Stimulated activated naive CD8-positive, alpha-beta T cell treated with anti-CD3 and anti-CD28 coated beads, Interleukin-15, amount 100 ng/mL, for 72 hours (primary cell): ENCODE data around the gene IL16.

ENCODE experiments used
- ATAC-seq: fragments of 150-1000 bp; cut with Tn5 transposase; 2 replicates; pipeline ENCODE4 v1.10.0; 2021; ENCODE audit warnings: mild to moderate bottlenecking, moderate library complexity
- DNase-seq, 2 donors: peaks; one replicate each; pipeline ENCODE4 v3.0.0; 2021 to 2022
- H3K27ac Mint-ChIP-seq, 2 donors: one replicate each; pipeline ENCODE4 v1.8.0; 2022; ENCODE audit warnings: mild to moderate bottlenecking in 2 of 2, mixed read lengths in 2 of 2, moderate library complexity in 2 of 2
- H3K27me3 Mint-ChIP-seq: one replicate; pipeline ENCODE4 v1.8.0; 2022; ENCODE audit warnings: mixed read lengths
- H3K4me1 Mint-ChIP-seq: one replicate; pipeline ENCODE4 v1.8.0; 2022; ENCODE audit warnings: mild to moderate bottlenecking, mixed read lengths
- H3K4me3 Mint-ChIP-seq, 2 donors: one replicate each; pipeline ENCODE4 v1.8.0; 2022; ENCODE audit warnings: mild to moderate bottlenecking in 2 of 2, mixed read lengths in 2 of 2, moderate library complexity in 1 of 2
- H3K9me3 Mint-ChIP-seq, 2 donors: one replicate each; pipeline ENCODE4 v1.8.0; 2022; ENCODE audit warnings: mixed read lengths in 2 of 2

IL16 gene

DNA sequence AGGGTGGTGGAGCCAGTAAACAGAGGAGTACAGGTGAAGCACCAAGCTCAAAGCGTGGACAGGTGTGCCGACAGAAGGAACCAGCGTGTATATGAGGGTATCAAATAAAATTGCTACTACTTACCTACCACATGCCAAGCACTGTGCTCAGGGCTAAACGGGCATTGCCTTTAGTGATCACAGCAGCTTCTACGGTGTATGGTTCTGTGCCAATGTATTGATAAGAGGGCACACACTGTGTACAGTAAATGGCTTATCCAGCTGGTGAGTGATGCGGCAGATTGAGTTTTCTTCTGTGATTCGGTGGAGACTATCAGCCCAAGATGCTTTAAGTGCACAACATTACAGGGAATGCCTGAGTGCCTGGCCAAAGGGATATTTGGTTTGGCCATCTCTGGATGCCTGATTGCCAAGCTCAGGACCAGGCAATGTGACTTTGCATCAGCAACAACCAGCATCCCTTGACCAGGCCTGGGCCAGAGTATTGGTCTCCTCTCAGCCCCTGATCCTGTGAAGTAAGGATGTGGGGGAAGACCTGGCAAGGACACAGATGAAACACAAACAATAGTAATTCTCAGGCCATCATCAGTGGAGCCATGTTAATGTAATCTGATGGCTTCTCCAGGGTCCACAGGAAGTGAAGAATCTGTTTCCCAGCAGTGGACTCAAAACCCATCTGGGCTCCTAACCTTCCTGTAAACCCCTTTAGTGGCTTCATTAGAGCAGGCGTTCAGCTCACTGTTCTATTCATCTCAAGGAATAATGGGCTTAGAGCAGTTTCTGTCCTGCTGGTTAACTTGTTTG, 113.2 kb downstream of the IL16 start:
- Mint-ChIP-seq H3K27me3 (no peaks in the 10 kb centered on the region), H3K4me1 (peaks cover 95% of the 10 kb centered on the region), H3K4me3 (no peak overlapping the region), H3K9me3 (no peaks in the 10 kb centered on the region), H3K27ac (no peak overlapping the region)
- DNase-seq (no peak), ATAC-seq (peak; percentile 14)

DNA sequence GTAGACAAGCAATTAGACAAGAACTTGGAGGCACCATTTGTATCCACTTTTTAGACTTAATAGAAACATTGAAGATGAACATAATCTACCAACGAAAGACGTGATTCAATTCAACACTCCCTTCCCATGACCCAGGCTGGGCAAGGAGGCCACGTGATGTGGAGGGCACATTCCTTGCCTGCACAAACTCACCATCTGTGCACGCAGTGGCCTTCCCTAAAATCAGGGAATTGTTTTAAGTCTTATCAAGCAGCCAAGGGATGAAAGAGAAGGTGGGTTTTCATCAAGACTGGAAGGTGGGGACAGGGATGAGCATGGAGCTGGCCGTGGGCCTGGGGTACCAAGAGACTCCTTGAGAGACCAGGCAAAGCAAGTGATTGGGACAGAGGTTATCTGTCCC, 113.8 kb downstream of the IL16 start:
- Mint-ChIP-seq H3K4me1 (peaks cover 95% of the 10 kb centered on the region), H3K9me3 (no peaks in the 10 kb centered on the region), H3K27ac (no peak overlapping the region), H3K4me3 (no peak overlapping the region), H3K27me3 (no peaks in the 10 kb centered on the region)
- no peak for DNase-seq
- no peak for ATAC-seq

DNA sequence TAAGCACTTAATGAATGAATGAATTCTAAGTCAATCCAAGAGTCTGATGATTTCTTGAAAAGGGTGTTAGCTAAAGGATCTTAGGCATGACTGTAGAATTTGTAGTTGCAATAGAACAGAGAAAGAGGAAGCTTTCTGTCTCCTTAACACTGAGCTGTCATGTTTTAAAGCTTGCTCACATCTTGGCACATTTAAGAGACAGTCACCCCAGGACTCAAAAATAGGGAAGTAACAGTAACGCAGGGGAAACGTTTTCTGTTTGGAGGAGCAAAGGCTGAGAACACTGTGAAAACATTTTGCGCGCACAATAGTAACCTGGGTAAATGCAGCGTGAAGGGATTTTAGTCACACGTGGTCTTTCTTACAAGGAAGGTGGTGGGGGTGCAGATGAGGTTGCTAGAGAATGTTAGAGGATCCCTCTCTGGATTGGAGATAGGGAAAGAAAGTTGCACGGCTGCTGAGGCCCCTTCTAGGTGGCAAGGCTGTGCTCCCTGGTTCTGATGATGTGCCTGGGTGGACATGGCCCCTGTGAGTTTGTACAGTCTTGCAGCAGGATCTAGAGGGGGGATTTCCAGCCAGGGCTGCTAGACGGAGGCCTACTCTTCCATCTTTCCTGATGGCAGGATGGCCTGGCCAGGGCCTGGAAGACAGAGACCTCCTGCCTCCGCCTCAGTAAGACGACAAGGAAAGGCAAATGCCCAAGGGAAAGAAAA, 115.2 kb downstream of the IL16 start:
- DNase-seq (no peak), ATAC-seq (no peak)
- no peaks in the 10 kb centered on the region for H3K27me3 Mint-ChIP-seq
- H3K27ac Mint-ChIP-seq: peak overlapping the region; percentile 22 to 60
- peak overlapping the region in 1 of 2 donors; percentile 1 for H3K4me3 Mint-ChIP-seq
- H3K4me1 Mint-ChIP-seq: peaks cover 94% of the 10 kb centered on the region
- H3K9me3 Mint-ChIP-seq: no peaks in the 10 kb centered on the region

DNA sequence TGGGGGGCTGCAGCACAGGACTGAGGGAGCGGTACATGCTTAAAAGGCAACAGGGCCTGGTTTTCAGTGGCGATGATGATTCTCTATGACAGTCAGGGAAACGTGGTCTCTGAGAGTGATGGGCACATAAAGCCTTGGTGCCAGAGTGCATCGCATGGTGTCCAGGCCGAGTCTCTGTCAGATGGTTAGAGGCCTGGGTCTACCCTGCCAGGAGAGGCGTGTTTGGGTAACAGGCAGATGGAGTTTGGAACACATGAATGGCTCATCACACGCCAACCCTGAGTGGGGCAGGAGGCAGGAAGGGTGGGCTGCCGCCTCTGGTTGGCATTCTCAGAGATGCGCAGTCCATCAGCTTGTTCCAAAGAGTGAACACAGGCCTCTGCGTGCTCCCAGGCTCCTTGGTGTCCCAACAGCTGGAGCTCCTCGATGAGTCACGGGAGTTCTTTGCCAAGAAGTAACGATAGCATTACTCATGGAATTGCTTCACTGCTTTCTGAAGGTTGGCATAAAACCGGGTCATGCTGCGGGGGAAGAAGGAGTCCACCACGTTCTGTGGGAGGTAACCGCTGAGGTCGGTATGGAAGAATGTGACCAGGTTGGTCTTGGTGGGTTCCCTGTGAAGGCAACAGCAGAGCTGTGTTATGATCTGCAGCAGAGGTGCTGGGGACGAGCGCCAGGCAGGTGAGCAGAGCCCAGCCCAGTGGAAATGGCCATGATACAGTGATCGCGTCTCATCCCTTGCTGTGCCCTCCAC, 116.3 kb downstream of the IL16 start:
- Mint-ChIP-seq H3K27me3 (no peaks in the 10 kb centered on the region), H3K9me3 (no peaks in the 10 kb centered on the region)

DNA sequence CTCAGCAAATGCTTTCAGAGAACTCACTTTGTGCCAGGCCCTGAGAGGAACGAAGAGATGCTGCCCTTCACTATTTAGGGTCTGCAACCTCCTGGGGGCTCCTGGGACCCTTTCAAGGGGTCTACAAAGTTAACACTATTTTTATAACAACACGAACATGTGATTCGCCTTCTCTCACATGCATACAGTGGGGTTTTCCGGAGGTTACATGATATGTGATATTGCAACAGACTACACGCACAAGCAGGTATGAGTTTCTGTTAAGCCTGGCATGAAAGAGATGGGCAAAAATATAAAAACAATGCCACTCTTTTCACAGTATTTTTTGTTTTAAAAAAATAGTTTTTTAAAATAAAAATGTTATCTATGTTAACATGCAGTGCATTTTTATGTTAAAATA, 117.0 kb downstream of the IL16 start:
- no peak overlapping the region for H3K4me3 Mint-ChIP-seq

More for the DNA sequence above, 116.3 kb downstream of the IL16 start:
- ATAC-seq: no peak
- H3K4me3 Mint-ChIP-seq: no peak overlapping the region
- H3K4me1 Mint-ChIP-seq: peaks cover 87% of the 10 kb centered on the region
- no peak for DNase-seq
- H3K27ac Mint-ChIP-seq: peak overlapping the region in 1 of 2 donors; percentile 37

DNA sequence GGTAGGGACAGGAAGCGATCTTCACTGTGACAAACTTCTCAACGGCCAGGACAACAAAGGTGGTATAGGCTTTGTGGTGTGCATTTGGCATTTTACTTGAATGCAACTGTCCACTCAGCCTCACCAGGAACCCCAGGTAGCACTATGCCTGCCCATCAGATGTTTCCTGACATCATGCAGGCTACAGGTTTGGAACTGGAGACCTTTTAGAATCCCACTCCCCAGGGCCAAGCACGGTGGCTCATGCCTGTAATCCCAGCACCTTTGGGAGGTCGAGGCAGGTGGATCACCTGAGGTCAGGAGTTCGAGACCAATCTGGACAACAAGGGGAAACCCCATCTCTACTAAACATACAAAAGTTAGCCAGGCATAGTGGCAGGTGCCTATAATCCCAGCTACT, 117.7 kb downstream of the IL16 start:
- Mint-ChIP-seq H3K4me1 (peaks cover 72% of the 10 kb centered on the region), H3K4me3 (no peak overlapping the region), H3K27ac (peak overlapping the region; percentile 77 to 82), H3K27me3 (no peaks in the 10 kb centered on the region), H3K9me3 (no peaks in the 10 kb centered on the region)
- no peak for ATAC-seq
- DNase-seq: no peak

More for the DNA sequence above, 117.0 kb downstream of the IL16 start:
- peaks cover 79% of the 10 kb centered on the region for H3K4me1 Mint-ChIP-seq
- peak overlapping the region in 1 of 2 donors; percentile 69 for H3K27ac Mint-ChIP-seq
- DNase-seq: no peak
- no peaks in the 10 kb centered on the region for H3K9me3 Mint-ChIP-seq
- no peaks in the 10 kb centered on the region for H3K27me3 Mint-ChIP-seq
- no peak for ATAC-seq

DNA sequence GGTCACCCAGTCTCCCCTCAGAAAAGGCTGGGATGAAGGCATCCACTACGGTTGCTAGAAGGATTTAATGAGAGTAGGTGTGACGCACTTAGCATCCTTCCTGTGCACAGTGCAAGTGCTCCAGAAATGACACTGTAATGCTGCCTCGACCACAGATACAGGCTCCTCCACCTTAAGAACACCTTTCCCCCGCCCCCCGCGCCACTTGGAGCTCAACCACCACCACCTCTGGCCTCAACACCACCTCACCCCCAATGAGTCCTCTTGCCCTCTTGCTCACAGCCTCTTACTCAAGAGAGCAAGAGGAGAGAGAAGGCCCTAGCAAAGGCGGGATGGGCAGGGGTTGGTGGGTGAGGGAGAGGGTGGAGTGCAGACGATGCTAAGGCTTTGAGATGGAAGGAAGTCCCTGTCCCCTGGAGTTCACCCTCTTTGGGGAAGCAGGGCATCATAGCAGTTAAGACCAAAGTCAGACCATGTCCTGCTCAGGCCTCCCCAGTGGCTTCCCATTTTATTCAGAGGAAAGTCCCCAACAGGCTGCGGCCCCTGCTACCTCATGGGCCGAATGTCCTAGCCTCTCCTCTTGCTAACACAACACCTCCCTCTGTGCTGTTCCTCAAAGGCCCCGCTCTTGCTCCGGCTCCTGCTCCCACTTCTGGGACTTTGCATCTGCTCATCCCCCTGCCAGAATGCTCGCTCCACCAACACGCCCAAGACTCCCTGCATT, 118.9 kb downstream of the IL16 start:
- Mint-ChIP-seq H3K27me3 (no peaks in the 10 kb centered on the region), H3K9me3 (no peaks in the 10 kb centered on the region), H3K27ac (peak overlapping the region in 1 of 2 donors; percentile 92), H3K4me3 (peak overlapping the region; percentile 7 to 46), H3K4me1 (peaks cover 60% of the 10 kb centered on the region)
- peak in 1 of 2 donors; percentile 69 for DNase-seq
- peak; percentile 87 for ATAC-seq

DNA sequence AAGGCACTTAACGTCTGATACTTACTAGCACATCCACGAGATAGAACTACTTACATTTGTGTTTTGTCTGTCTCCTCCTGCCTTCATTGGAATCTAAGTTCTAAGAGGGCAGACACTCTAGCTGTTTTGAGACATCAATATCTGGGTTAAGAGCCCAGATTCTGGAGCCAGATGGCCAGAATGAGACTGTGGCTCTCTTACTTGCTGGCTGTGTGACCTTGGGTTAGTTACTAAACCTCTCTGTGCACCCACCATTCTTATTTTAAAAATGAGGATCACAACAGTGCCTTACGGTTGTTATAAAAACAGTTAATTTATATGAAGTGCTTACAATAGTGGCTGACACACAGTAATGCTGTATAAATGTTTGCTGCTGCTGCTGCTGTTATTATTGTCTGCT, 119.6 kb downstream of the IL16 start:
- Mint-ChIP-seq H3K27me3 (no peaks in the 10 kb centered on the region), H3K4me3 (peak overlapping the region; percentile 6 to 46), H3K27ac (peak overlapping the region in 1 of 2 donors; percentile 92), H3K4me1 (peaks cover 54% of the 10 kb centered on the region), H3K9me3 (no peaks in the 10 kb centered on the region)
- ATAC-seq: no peak
- DNase-seq: no peak

DNA sequence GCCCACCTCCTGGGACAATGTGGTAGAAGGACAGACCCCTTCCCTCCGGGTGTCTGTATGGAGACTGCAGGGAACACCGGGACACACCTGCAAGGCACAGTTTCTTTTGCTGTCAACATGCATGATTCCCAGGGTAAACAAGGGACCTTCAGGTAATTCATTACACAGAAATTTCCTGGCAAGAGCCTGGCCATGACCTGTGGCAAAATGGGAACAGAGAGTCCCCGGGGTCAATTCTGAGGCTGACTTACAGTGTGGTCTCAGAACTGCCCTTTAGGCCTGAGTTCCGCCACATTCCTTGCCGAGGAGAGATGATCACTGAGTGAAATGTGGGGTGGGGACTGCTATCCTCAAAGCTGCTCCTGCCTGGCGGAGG, 121.0 kb downstream of the IL16 start:
- Mint-ChIP-seq H3K9me3 (no peaks in the 10 kb centered on the region), H3K27ac (no peak overlapping the region), H3K4me1 (peaks cover 49% of the 10 kb centered on the region), H3K27me3 (no peaks in the 10 kb centered on the region), H3K4me3 (no peak overlapping the region)
- ATAC-seq (no peak), DNase-seq (no peak)

DNA sequence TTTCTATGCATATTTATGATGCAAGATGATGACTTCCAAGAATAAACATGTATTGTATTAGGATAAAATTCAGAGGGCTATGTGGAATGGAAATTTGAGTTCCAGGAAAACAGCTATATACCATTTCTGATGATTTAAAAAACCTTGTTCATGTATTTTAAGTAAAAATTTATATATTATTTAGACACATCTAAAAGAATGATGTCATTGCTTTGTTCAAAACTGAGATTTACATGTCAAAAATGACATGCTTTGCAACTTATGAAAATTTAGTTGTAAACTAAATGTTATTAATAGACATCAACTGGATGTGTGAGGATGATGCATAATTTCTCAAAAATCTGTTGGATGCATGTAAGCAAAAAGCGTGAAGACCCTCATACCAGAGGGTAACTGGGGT, 125.0 kb downstream of the IL16 start:
- DNase-seq (no peak), ATAC-seq (no peak)
- Mint-ChIP-seq H3K4me1 (peaks cover 43% of the 10 kb centered on the region), H3K27me3 (no peaks in the 10 kb centered on the region), H3K27ac (no peak overlapping the region), H3K9me3 (no peaks in the 10 kb centered on the region), H3K4me3 (no peak overlapping the region)

DNA sequence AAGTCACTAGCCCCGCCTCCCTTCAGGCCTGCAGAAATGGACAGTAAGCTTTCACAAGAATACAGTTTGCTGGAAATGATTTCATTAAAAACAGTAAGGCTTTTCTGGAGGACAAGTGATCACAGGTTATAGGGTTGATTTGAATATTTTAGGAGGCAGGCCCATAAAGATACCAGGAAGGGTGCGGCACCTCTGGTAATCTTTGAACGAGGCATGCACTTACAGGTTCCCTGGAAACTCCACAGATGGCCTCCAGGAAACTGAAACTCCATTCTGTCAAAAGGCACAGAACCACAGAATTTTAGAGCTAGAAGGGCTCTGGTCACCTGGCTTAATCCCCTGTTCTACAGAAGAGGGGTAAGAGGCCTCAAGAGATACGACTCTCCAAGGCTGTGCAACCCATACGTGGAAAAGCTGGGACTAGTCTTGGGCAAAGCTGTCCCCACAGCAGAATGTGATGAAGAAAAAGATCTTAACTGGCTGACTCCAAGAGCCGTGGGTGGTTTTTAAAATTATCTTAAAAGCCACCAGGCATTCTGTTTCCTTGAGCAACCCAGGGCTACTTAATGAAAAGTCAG, 126.1 kb downstream of the IL16 start:
- peak overlapping the region; percentile 70 for H3K4me3 Mint-ChIP-seq
- H3K4me1 Mint-ChIP-seq: peaks cover 53% of the 10 kb centered on the region

DNA sequence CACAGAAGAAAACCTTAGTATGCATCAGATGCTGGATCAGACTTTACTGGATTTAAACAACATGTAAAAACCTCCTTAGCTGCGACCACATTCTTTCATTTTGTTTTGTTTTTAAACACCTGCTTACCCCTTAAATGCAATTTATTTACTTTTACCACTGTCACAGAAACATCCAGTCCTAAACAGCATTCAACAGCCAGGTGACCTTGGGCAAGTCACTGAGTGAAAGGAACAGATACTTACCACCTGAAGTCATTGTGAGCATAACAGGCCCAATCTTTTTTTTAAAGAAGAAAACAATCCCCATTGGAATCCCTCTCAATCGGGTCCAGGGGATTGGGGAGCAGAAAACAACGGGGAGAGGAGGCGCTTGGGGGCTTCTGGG, 126.9 kb downstream of the IL16 start:
- H3K9me3 Mint-ChIP-seq: no peaks in the 10 kb centered on the region
- H3K4me3 Mint-ChIP-seq: peak overlapping the region; percentile 98
- H3K27me3 Mint-ChIP-seq: no peaks in the 10 kb centered on the region
- peak overlapping the region; percentile 90 to 94 for H3K27ac Mint-ChIP-seq
- ATAC-seq (no peak), DNase-seq (no peak)
- peaks cover 53% of the 10 kb centered on the region for H3K4me1 Mint-ChIP-seq

More for the DNA sequence above, 126.1 kb downstream of the IL16 start:
- DNase-seq: no peak
- peak overlapping the region in 1 of 2 donors; percentile 64 for H3K27ac Mint-ChIP-seq
- ATAC-seq: no peak
- H3K27me3 Mint-ChIP-seq: no peaks in the 10 kb centered on the region
- no peaks in the 10 kb centered on the region for H3K9me3 Mint-ChIP-seq

DNA sequence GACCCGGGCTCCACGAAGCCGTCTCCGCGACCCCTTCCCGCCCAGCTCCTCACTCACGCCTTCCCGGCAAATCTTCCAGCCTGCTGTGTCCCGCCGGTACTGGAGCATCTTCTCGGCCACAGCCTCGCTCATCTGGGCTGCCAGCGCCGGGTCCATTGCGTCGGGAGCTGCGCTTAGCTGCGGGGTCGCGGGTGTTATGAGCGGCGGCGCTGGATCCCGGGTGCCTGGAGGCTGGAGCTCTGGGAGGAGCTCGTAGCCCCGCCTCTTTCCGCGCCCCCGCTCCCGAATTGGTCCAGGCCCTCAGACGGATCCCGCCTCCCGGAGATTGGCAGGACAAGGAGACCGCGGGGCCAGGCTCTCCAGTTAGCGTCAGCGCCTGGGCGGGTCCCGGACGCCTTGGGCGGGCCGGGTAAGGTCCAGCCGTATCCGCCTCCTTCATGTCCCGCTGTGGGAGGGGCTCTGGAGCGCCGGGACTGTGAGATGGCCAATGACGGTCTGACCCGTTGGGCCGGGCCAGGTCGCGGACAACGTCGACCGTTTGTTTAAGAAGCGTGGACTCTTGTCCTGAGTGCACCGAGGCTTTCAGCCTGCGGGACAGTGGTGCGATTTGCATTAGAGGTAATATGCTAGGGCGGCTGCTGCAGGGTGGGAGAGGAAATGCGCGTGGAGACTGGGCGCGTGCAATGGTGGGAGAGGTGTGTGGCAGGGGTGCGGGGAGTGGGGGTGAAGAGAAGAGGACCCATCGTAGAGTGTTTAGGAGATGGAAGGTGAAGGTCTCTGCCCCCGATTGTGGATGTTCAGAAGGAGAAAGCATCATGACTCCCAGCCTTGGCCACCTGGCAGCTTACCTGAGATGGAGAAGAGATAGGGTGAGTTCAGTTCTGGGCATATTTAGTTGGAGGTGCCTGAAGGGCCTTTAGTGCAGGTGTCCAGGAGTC, 127.5 kb downstream of the IL16 start, which contains the start of gene STARD5:
STARD5 (minus strand) TSS at position 198 of the 938 bp plus-strand sequence; CDS start at position 156, 42 bp downstream.
- no peaks in the 10 kb centered on the region for H3K27me3 Mint-ChIP-seq
- H3K27ac Mint-ChIP-seq: peak within 1 kb of the TSS; percentile 90 to 94
- no peaks in the 10 kb centered on the region for H3K9me3 Mint-ChIP-seq
- H3K4me1 Mint-ChIP-seq: peaks cover 58% of the 10 kb centered on the region
- DNase-seq (peak; percentile 92 to 95), ATAC-seq (peak; percentile 100)
- peak within 1 kb of the TSS; percentile 98 for H3K4me3 Mint-ChIP-seq
